Esophagus squamous epithelium (tissue), 4 donors: Measurements from ENCODE around the gene TRMT61A.

ENCODE experiments used
- CTCF ChIP-seq, 6 experiments: fragments of 450-650 bp in 4 of 6; fragments of 200-600 bp in 2 of 6; sonication (generic) in 2 of 6; IDR thresholded peaks; one replicate each; pipeline ENCODE4 v1.5.1; 2016 to 2019; ENCODE audit warnings: antibody characterized with exemption in 6 of 6, mild to moderate bottlenecking in 4 of 6, moderate library complexity in 4 of 6
- POLR2A ChIP-seq, 4 donors: fragments of 450-650 bp; IDR thresholded peaks; one replicate each; pipeline ENCODE4 v1.6.1; 2017; ENCODE audit warnings: antibody characterized with exemption in 4 of 4, mild to moderate bottlenecking in 4 of 4, moderate library complexity in 3 of 4

GRCh38 chr14:103526914-103527248 is 2.1 kb upstream of the TRMT61A start:
- no peak for TF ChIP-seq CTCF (IDR thresholded peaks at IDR 0.05)
- no peak for TF ChIP-seq POLR2A (IDR thresholded peaks at IDR 0.05)
